Measurements from ENCODE around the gene RNF144B.

DNA sequence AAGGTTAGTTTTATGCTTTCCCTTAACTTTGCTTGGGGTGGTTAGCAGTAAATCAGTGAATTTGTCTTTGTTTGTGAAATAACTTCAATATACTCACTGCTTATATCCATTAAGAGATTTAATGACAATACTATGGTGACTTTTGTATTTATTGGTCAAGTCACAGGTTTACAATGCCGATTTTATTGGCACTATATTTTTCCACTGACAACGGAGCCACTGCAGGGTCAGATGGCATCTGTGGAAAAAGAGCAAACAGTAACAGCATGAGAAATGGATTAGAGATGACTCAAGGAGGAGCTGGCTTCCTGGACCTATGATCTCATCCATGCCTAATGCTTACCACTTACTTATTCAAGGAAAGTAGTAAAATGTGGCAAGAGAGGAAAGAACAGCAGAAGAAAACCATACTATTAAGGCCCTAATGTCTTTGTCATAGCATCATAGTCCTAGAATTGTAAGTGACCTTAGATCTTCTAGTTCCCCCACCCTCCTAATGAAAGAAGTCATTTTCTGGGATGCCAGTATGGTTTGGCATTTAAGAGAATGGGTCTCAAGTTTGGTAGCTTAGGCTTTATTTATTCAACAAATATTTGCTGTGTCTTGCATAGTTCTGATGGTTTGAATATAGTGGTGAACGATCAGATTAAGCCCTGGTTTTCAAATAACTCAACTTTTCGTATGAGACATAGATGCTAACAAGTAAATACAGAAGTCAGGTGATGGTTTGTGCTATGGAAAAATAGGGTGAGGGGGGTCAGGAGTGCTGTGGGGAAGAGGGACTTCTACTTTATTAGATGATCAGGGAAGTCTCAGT, 18.5 kb downstream of the RNF144B start:
- TF ChIP-seq, protein P1, sequence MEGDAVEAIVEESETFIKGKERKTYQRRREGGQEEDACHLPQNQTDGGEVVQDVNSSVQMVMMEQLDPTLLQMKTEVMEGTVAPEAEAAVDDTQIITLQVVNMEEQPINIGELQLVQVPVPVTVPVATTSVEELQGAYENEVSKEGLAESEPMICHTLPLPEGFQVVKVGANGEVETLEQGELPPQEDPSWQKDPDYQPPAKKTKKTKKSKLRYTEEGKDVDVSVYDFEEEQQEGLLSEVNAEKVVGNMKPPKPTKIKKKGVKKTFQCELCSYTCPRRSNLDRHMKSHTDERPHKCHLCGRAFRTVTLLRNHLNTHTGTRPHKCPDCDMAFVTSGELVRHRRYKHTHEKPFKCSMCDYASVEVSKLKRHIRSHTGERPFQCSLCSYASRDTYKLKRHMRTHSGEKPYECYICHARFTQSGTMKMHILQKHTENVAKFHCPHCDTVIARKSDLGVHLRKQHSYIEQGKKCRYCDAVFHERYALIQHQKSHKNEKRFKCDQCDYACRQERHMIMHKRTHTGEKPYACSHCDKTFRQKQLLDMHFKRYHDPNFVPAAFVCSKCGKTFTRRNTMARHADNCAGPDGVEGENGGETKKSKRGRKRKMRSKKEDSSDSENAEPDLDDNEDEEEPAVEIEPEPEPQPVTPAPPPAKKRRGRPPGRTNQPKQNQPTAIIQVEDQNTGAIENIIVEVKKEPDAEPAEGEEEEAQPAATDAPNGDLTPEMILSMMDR (IDR thresholded peaks at IDR 0.05) = no peak
- no peak for TF ChIP-seq POLR2A (IDR thresholded peaks at IDR 0.05)
